H9 (cell line): ENCODE measurements around the gene TEAD1. TPM values are rescaled to one million over a fixed set of nuclear protein-coding genes. Genes with fewer than 3 reads are reported as not detected.

Source experiments
- DNase-seq: peaks from one replicate; pipeline ENCODE4 v3.0.0-alpha.2; 2017
- H2AFZ ChIP-seq: one replicate; pipeline ENCODE4 v1.6.1; 2013; ENCODE audit warnings: mild to moderate bottlenecking, low read length, control low read depth, moderate library complexity
- H2AK5ac ChIP-seq: 2 replicates; pipeline ENCODE4 v1.6.1; 2013; ENCODE audit warnings: low read length, control low read depth, mixed read lengths; ENCODE audit not compliant: insufficient read length
- H2BK120ac ChIP-seq: one replicate; pipeline ENCODE4 v1.6.1; 2013; ENCODE audit warnings: low read depth, mild to moderate bottlenecking, low read length, control low read depth, inconsistent platforms; ENCODE audit not compliant: poor library complexity, severe bottlenecking
- H2BK12ac ChIP-seq: 2 replicates; pipeline ENCODE4 v1.6.1; 2013; ENCODE audit warnings: low read length, control low read depth, mixed read lengths, low read depth; ENCODE audit not compliant: insufficient read length
- H2BK15ac ChIP-seq: 2 replicates; pipeline ENCODE4 v1.6.1; 2013; ENCODE audit warnings: low read depth, low read length, control low read depth
- H2BK20ac ChIP-seq: one replicate; pipeline ENCODE4 v1.6.1; 2013; ENCODE audit warnings: low read depth, mild to moderate bottlenecking, low read length, control low read depth, inconsistent platforms; ENCODE audit not compliant: poor library complexity, severe bottlenecking
- H2BK5ac ChIP-seq: 2 replicates; pipeline ENCODE4 v1.6.1; 2013; ENCODE audit warnings: low read length, control low read depth, mixed read lengths; ENCODE audit not compliant: insufficient read length
- H3K14ac ChIP-seq: 2 replicates; pipeline ENCODE4 v1.6.1; 2013; ENCODE audit warnings: low read length, control low read depth; ENCODE audit not compliant: insufficient read depth
- H3K18ac ChIP-seq: 2 replicates; pipeline ENCODE4 v1.6.1; 2013; ENCODE audit warnings: low read depth, mild to moderate bottlenecking, mixed read lengths, low read length, control low read depth; ENCODE audit not compliant: insufficient read length
- H3K23ac ChIP-seq: 2 replicates; pipeline ENCODE4 v1.6.1; 2013; ENCODE audit warnings: low read length, control low read depth, mixed read lengths, low read depth; ENCODE audit not compliant: insufficient read length
- H3K23me2 ChIP-seq: 2 replicates; pipeline ENCODE4 v1.6.1; 2013; ENCODE audit warnings: low read depth, mild to moderate bottlenecking, mixed read lengths, low read length, control low read depth; ENCODE audit not compliant: insufficient read length, poor library complexity, severe bottlenecking
- H3K27ac ChIP-seq: 2 replicates; pipeline ENCODE4 v1.5.1; 2013; ENCODE audit warnings: low read length, control low read depth, mixed read lengths, low read depth; ENCODE audit not compliant: insufficient read length
- H3K27me3 ChIP-seq: 2 replicates; pipeline ENCODE4 v1.6.1; 2013; ENCODE audit warnings: low read length, control low read depth, inconsistent platforms; ENCODE audit not compliant: insufficient read depth
- H3K4ac ChIP-seq: 2 replicates; pipeline ENCODE4 v1.6.1; 2013; ENCODE audit warnings: low read depth, mild to moderate bottlenecking, control low read depth, inconsistent platforms, low read length, moderate library complexity
- H3K4me1 ChIP-seq: 2 replicates; pipeline ENCODE4 v1.6.1; 2013; ENCODE audit warnings: low read length, control low read depth, inconsistent platforms; ENCODE audit not compliant: insufficient read depth
- H3K4me2 ChIP-seq: 2 replicates; pipeline ENCODE4 v1.6.1; 2013; ENCODE audit warnings: low read length, control low read depth, mixed read lengths; ENCODE audit not compliant: insufficient read length, insufficient read depth
- H3K56ac ChIP-seq: 2 replicates; pipeline ENCODE4 v1.6.1; 2013; ENCODE audit warnings: low read depth, mild to moderate bottlenecking, mixed read lengths, low read length, control low read depth; ENCODE audit not compliant: insufficient read length
- H3K79me1 ChIP-seq: 2 replicates; pipeline ENCODE4 v1.6.1; 2013; ENCODE audit warnings: low read depth, mild to moderate bottlenecking, moderate library complexity, low read length, control low read depth, inconsistent platforms; ENCODE audit not compliant: insufficient read depth, poor library complexity, severe bottlenecking
- H3K79me2 ChIP-seq: 2 replicates; pipeline ENCODE4 v1.6.1; 2013; ENCODE audit warnings: low read length, control low read depth, inconsistent platforms; ENCODE audit not compliant: insufficient read depth
- H3K9ac ChIP-seq: 2 replicates; pipeline ENCODE4 v1.6.1; 2013; ENCODE audit warnings: low read length, control low read depth, mixed read lengths; ENCODE audit not compliant: insufficient read length; ENCODE audit errors: extremely low read depth
- H3K9me3 ChIP-seq: one replicate; pipeline ENCODE4 v1.6.1; 2013; ENCODE audit warnings: low read depth, low read length, inconsistent platforms; ENCODE audit not compliant: control insufficient read depth
- H3T11ph ChIP-seq: one replicate; pipeline ENCODE4 v1.6.1; 2013; ENCODE audit warnings: mild to moderate bottlenecking, low read length, control low read depth, inconsistent platforms
- H4K20me1 ChIP-seq: one replicate; pipeline ENCODE4 v1.6.1; 2013; ENCODE audit not compliant: control insufficient read depth, insufficient read length, insufficient read depth
- H4K5ac ChIP-seq: 2 replicates; pipeline ENCODE4 v1.6.1; 2013; ENCODE audit warnings: low read depth, mild to moderate bottlenecking, mixed read lengths, low read length, control low read depth; ENCODE audit not compliant: insufficient read length
- H4K8ac ChIP-seq: replicated peaks from 2 replicates; pipeline ENCODE4 v1.6.1; 2013; ENCODE audit warnings: low read length, control low read depth, mixed read lengths, low read depth; ENCODE audit not compliant: insufficient read length
- H4K91ac ChIP-seq: 2 replicates; pipeline ENCODE4 v1.6.1; 2013; ENCODE audit warnings: low read depth, mild to moderate bottlenecking, moderate library complexity, mixed read lengths, low read length, control low read depth; ENCODE audit not compliant: insufficient read length
- H3K27ac Mint-ChIP-seq, 3 experiments: 2 replicates in 2 of 3; 3 replicates in 1 of 3; pipeline ENCODE4 v1.8.0; 2020 to 2021; ENCODE audit warnings: mixed read lengths in 3 of 3, mild to moderate bottlenecking in 1 of 3, moderate library complexity in 1 of 3
- H3K27me3 Mint-ChIP-seq: 2 replicates; pipeline ENCODE4 v1.8.0; 2021; ENCODE audit warnings: low read depth, mild to moderate bottlenecking, moderate library complexity, mixed read lengths
- H3K36me3 Mint-ChIP-seq, 3 experiments: 2 replicates in 2 of 3; 3 replicates in 1 of 3; pipeline ENCODE4 v1.8.0; 2020 to 2021; ENCODE audit warnings: low read depth in 3 of 3, mixed read lengths in 3 of 3; ENCODE audit not compliant: insufficient read depth in 1 of 3
- H3K4me1 Mint-ChIP-seq, 2 experiments: 2 replicates each; pipeline ENCODE4 v1.8.0; 2020; ENCODE audit warnings: mixed read lengths in 2 of 2
- H3K4me3 Mint-ChIP-seq, 2 experiments: 2 replicates in 1 of 2; 3 replicates in 1 of 2; pipeline ENCODE4 v1.8.0; 2020 to 2021; ENCODE audit warnings: mild to moderate bottlenecking in 2 of 2, mixed read lengths in 2 of 2, moderate library complexity in 1 of 2
- H3K9me3 Mint-ChIP-seq, 2 experiments: 2 replicates in 1 of 2; 3 replicates in 1 of 2; pipeline ENCODE4 v1.8.0; 2020; ENCODE audit warnings: mild to moderate bottlenecking in 2 of 2, mixed read lengths in 2 of 2, moderate library complexity in 1 of 2
- CTCF ChIP-seq: fragments of 200-600 bp; sonication (generic); conservative IDR thresholded peaks from 3 replicates; pipeline ENCODE4 v1.8.0; 2021; ENCODE audit warnings: antibody characterized with exemption, mild to moderate bottlenecking
- WGBS: extraction: QIAGEN DNeasy Blood & Tissue Kit; methylation state at CpG from one replicate; pipeline ENCODE4 v1.1.7; 2013; ENCODE audit warnings: missing lambda C conversion rate, low lambda C conversion rate, mixed read lengths; ENCODE audit not compliant: insufficient read length; ENCODE audit errors: extremely low coverage; 5-methylcytosine and 5-hydroxymethylcytosine counted together
- total RNA-seq: library from RNA; stranded (reverse); gene quantifications from 2 replicates; pipeline ENCODE4 v1.2.1, GENCODE V29; 2021

The TEAD1 gene
- total RNA-seq, 1 experiment from 2014 or later: 75.1 TPM

GRCh38 chr11:12702999-12703453 lies 28.8 kb downstream of the TEAD1 start:
- Mint-ChIP-seq H3K27ac (peak overlapping the region in 1 of 3 experiments; percentile 32; a peak in 1 of 7 replicates), H3K27me3 (no peaks in the 10 kb centered on the region), H3K9me3 (no peaks in the 10 kb centered on the region; a peak in 1 of 5 replicates), H3K4me1 (peaks cover 71 to 72% of the 10 kb centered on the region in 2 experiments), H3K4me3 (no peak overlapping the region), H3K36me3 (peaks cover 0 to under 1% (median 0%) of the 10 kb centered on the region in 3 experiments; a peak in 1 of 7 replicates)
- Histone ChIP-seq H3K27ac (no peak overlapping the region), H2BK12ac (no peak overlapping the region), H3K9ac (no peak overlapping the region), H4K8ac (no peak overlapping the region), H3K9me3 (no peaks in the 10 kb centered on the region), H3K18ac (no peak overlapping the region), H3T11ph (no peak overlapping the region), H2BK5ac (no peak overlapping the region), H3K14ac (no peak overlapping the region), H2BK15ac (no peak overlapping the region), H2BK120ac (no peak overlapping the region), H3K23me2 (no peaks in the 10 kb centered on the region), H3K4me1 (peaks cover 23% of the 10 kb centered on the region), H4K20me1 (peaks cover 3% of the 10 kb centered on the region), H2AFZ (no peak overlapping the region), H4K5ac (no peak overlapping the region), H3K27me3 (no peaks in the 10 kb centered on the region), H3K23ac (no peak overlapping the region), H4K91ac (no peak overlapping the region), H3K79me1 (peaks cover 13% of the 10 kb centered on the region), H3K4ac (no peak overlapping the region), H3K56ac (no peak overlapping the region), H3K79me2 (peaks cover 18% of the 10 kb centered on the region), H2BK20ac (no peak overlapping the region), H2AK5ac (no peak overlapping the region), H3K4me2 (no peak overlapping the region)
- no peak for DNase-seq
- no peak for TF ChIP-seq CTCF
- WGBS: no CpG with 5 or more reads among the region's 4 CpGs
